T-helper 2 cell (primary cell): ENCODE data around the gene HSF2.

Source experiments
- DNase-seq, 5 experiments: peaks; one replicate each; pipeline versions ENCODE4 v3.0.0 to v3.0.0-alpha.2; 2012 to 2022
- total RNA-seq, 2 donors: gene quantifications; one replicate each; lab custom pipeline; 2026; lab: John Stamatoyannopoulos, UW

Gene HSF2
- total RNA-seq: 36.0 to 40.8 reads per million in 2 donors

- peak; percentile 81 to 99 (median 91) for DNase-seq
These were observed at the start of gene HSF2 for GRCh38 chr6:122399348-122400120. TSS of gene HSF2 (plus strand) at chr6:122399652. CDS start at chr6:122399738, 86 bp downstream.

- DNase-seq: no peak
These were observed 46.3 kb upstream of the HSF2 start for GRCh38 chr6:122352981-122353664.

- DNase-seq: no peak
These were observed 38.6 kb upstream of the HSF2 start for GRCh38 chr6:122360809-122361208.

GRCh38 chr6:122361314-122361979, 38.0 kb upstream of the HSF2 start:
- DNase-seq: no peak

GRCh38 chr6:122363769-122364483, 35.5 kb upstream of the HSF2 start:
- no peak for DNase-seq

- DNase-seq: no peak
These were observed 33.6 kb upstream of the HSF2 start for GRCh38 chr6:122365775-122366403.

- DNase-seq: no peak
These were observed 32.3 kb upstream of the HSF2 start for GRCh38 chr6:122367171-122367570.

- no peak for DNase-seq
These were observed 29.9 kb upstream of the HSF2 start for GRCh38 chr6:122369536-122369935.

GRCh38 chr6:122372647-122373046, 26.8 kb upstream of the HSF2 start:
- DNase-seq: no peak

GRCh38 chr6:122374307-122374706, 25.1 kb upstream of the HSF2 start:
- peak in 1 of 5 experiments; percentile 8 for DNase-seq

- no peak for DNase-seq
These were observed 23.2 kb upstream of the HSF2 start for GRCh38 chr6:122376246-122376645.

- DNase-seq: peak in 4 of 5 experiments; percentile 33 to 73 (median 38)
These were observed 17.8 kb upstream of the HSF2 start for GRCh38 chr6:122381494-122382265.

GRCh38 chr6:122385857-122386612, 13.4 kb upstream of the HSF2 start:
- DNase-seq: no peak

- DNase-seq: no peak
These were observed 10.5 kb upstream of the HSF2 start for GRCh38 chr6:122388945-122389344.

- DNase-seq: no peak
These were observed 9.6 kb upstream of the HSF2 start for GRCh38 chr6:122389704-122390372.

GRCh38 chr6:122392564-122393350, 6.7 kb upstream of the HSF2 start:
- DNase-seq: no peak

GRCh38 chr6:122393351-122393896, 6.0 kb upstream of the HSF2 start:
- peak in 1 of 5 experiments; percentile 34 for DNase-seq

GRCh38 chr6:122394016-122394415, 5.4 kb upstream of the HSF2 start:
- no peak for DNase-seq

- DNase-seq: no peak
These were observed 451 bp upstream of the HSF2 start for GRCh38 chr6:122399055-122399347.
